ENCODE measurements around the gene ACSL1.

ACSL1 gene

GRCh38 chr4:184719407-184719806, 106.4 kb downstream of the ACSL1 start:
- no peak for TF ChIP-seq CTCF (IDR thresholded peaks at IDR 0.05; ENCODE audit: low read depth, low read length)
- no peak overlapping the region for H3K4me3 ChIP-seq (ENCODE audit: low read depth, low read length)

GRCh38 chr4:184715526-184715925, 110.2 kb downstream of the ACSL1 start:
- no peak for TF ChIP-seq CTCF (IDR thresholded peaks at IDR 0.05; ENCODE audit: low read depth, low read length)
- no peak overlapping the region for H3K4me3 ChIP-seq (ENCODE audit: low read depth, low read length)

DNA sequence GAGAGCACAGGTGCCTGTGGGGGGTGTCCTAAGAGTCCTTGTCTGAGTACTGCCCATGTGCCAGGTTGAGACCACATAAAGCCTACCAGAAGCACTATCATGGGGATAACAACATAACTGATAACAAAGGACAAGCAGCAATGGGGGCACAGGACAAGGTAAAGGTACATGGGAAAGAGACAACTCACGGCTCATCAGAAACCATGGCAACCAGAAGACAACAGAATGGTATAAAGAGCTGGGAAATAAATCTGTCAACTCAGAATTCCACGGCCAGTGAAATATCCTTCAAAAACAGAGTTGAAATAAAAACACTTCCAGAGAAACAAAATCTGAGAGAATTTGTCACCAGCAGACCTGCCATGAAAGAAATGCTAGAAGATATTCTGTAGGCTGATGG, 111.9 kb downstream of the ACSL1 start:
- no peak overlapping the region for H3K4me3 ChIP-seq (ENCODE audit: low read depth, low read length)
- no peak for TF ChIP-seq CTCF (IDR thresholded peaks at IDR 0.05; ENCODE audit: low read depth, low read length)

- no peak overlapping the region for H3K4me3 ChIP-seq (ENCODE audit: low read depth, low read length)
- no peak for TF ChIP-seq CTCF (IDR thresholded peaks at IDR 0.05; ENCODE audit: low read depth, low read length)
These were observed 113.4 kb downstream of the ACSL1 start for GRCh38 chr4:184712322-184712721.

DNA sequence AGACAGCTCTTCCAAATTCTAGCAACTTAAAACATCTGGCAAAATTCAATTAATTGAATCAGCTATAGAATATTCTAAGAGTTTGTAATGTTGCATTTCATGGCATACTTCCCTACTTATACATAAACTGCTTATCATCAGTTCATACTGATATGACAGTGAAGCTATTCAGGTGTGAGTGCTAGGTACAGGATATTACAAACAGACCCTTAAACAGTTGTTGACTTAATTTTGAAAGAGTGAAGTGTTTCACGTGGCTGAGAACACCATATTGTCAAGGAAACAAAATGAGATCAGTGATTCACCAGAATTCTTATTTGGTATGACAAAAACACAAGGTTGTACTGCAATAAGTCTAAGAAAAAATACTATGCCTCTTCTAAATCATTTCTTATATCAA, 119.3 kb downstream of the ACSL1 start:
- TF ChIP-seq CTCF (IDR thresholded peaks at IDR 0.05; ENCODE audit: low read depth, low read length) = no peak
- no peak overlapping the region for H3K4me3 ChIP-seq (ENCODE audit: low read depth, low read length)

- no peak overlapping the region for H3K4me3 ChIP-seq (ENCODE audit: low read depth, low read length)
- no peak for TF ChIP-seq CTCF (IDR thresholded peaks at IDR 0.05; ENCODE audit: low read depth, low read length)
These were observed 120.1 kb downstream of the ACSL1 start for GRCh38 chr4:184705692-184706091.
